ENCODE measurements around the gene PLEKHG5. TPM values are rescaled to one million over a fixed set of nuclear protein-coding genes. Genes with fewer than 3 reads are reported as not detected.
A peak's percentile ranks its signal among the peaks of the same experiment; 100 is the strongest.

The PLEKHG5 gene
- polyA plus RNA-seq, 3 donors: 0.03 TPM; not detected in 2

- Mint-ChIP-seq H3K27ac (no peak overlapping the region), H3K4me1 (peaks cover 4% of the 10 kb centered on the region), H3K36me3 (peaks cover 66 to 86% of the 10 kb centered on the region in 2 donors), H3K27me3 (ENCODE audit: low read depth in 3 of 3) (peaks cover 0 to 2% (median 0%) of the 10 kb centered on the region in 3 donors), H3K4me3 (no peak overlapping the region), H3K9me3 (no peaks in the 10 kb centered on the region)
- H2AFZ ChIP-seq (ENCODE audit: insufficient read depth, low read depth, low read length, poor library complexity, severe bottlenecking): no peak overlapping the region
- H3K27me3 ChIP-seq (ENCODE audit: control insufficient read depth in 2 of 2, insufficient read depth in 2 of 2, low read length in 2 of 2): no peaks in the 10 kb centered on the region
- H3K4me1 ChIP-seq (ENCODE audit: control insufficient read depth in 1 of 2, insufficient read depth in 2 of 2, low read length in 2 of 2): peaks cover 0 to 4% of the 10 kb centered on the region in 2 donors
- no peaks in the 10 kb centered on the region for H4K20me1 ChIP-seq (ENCODE audit: insufficient read depth, low read length)
- H3K9ac ChIP-seq (ENCODE audit: insufficient read depth, low read length, poor library complexity, severe bottlenecking): no peak overlapping the region
- intact Hi-C loops (cut with micrococcal nuclease): no loop called here
- no peaks in the 10 kb centered on the region for H3K9me3 ChIP-seq (replicated peaks in 1 of 2; ENCODE audit: control insufficient read depth in 1 of 2, insufficient read depth in 1 of 2, low read length in 2 of 2)
- TF ChIP-seq CTCF (IDR thresholded peaks at IDR 0.05): no peak
- H3K36me3 ChIP-seq (replicated peaks in 1 of 2; ENCODE audit: control insufficient read depth in 1 of 2, insufficient read depth in 2 of 2, low read length in 2 of 2): peaks cover 69 to 91% of the 10 kb centered on the region in 2 donors
- no peak for DNase-seq
- H3K4me2 ChIP-seq (replicated peaks; ENCODE audit: extremely low read depth, low read length, poor library complexity, severe bottlenecking): no peak overlapping the region
- H3K79me2 ChIP-seq (ENCODE audit: insufficient read depth, low read length): no peaks in the 10 kb centered on the region
- no peak overlapping the region for H3K27ac ChIP-seq (ENCODE audit: low read depth in 1 of 2, low read length in 2 of 2)
- H3K4me3 ChIP-seq (replicated peaks in 1 of 3; ENCODE audit: low read depth in 2 of 3, low read length in 3 of 3): no peak overlapping the region
- 100% methylated on average over 9 of the region's 13 CpGs for WGBS (ENCODE audit: insufficient coverage)
Measured at GRCh38 chr1:6530504-6531160, 39.2 kb upstream of the PLEKHG5 start.

- Histone ChIP-seq H3K4me1 (ENCODE audit: control insufficient read depth in 1 of 2, insufficient read depth in 2 of 2, low read length in 2 of 2) (no peaks in the 10 kb centered on the region), H3K79me2 (ENCODE audit: insufficient read depth, low read length) (no peaks in the 10 kb centered on the region), H2AFZ (ENCODE audit: insufficient read depth, low read depth, low read length, poor library complexity, severe bottlenecking) (no peak overlapping the region), H3K9ac (ENCODE audit: insufficient read depth, low read length, poor library complexity, severe bottlenecking) (no peak overlapping the region), H4K20me1 (ENCODE audit: insufficient read depth, low read length) (no peaks in the 10 kb centered on the region), H3K27ac (ENCODE audit: low read depth in 1 of 2, low read length in 2 of 2) (no peak overlapping the region), H3K4me2 (replicated peaks; ENCODE audit: extremely low read depth, low read length, poor library complexity, severe bottlenecking) (no peak overlapping the region), H3K4me3 (replicated peaks in 1 of 3; ENCODE audit: low read depth in 2 of 3, low read length in 3 of 3) (no peak overlapping the region), H3K9me3 (replicated peaks in 1 of 2; ENCODE audit: control insufficient read depth in 1 of 2, insufficient read depth in 1 of 2, low read length in 2 of 2) (no peaks in the 10 kb centered on the region), H3K36me3 (replicated peaks in 1 of 2; ENCODE audit: control insufficient read depth in 1 of 2, insufficient read depth in 2 of 2, low read length in 2 of 2) (peaks cover 74 to 88% of the 10 kb centered on the region in 2 donors), H3K27me3 (ENCODE audit: control insufficient read depth in 2 of 2, insufficient read depth in 2 of 2, low read length in 2 of 2) (no peaks in the 10 kb centered on the region)
- Mint-ChIP-seq H3K4me3 (no peak overlapping the region), H3K4me1 (no peaks in the 10 kb centered on the region), H3K27me3 (ENCODE audit: low read depth in 3 of 3) (no peaks in the 10 kb centered on the region), H3K9me3 (no peaks in the 10 kb centered on the region), H3K36me3 (peaks cover 72 to 85% of the 10 kb centered on the region in 2 donors), H3K27ac (peak overlapping the region in 2 of 7 donors; percentile 1 to 47)
- WGBS (ENCODE audit: insufficient coverage): 98% methylated on average over 5 of the region's 7 CpGs
- no peak for TF ChIP-seq CTCF (IDR thresholded peaks at IDR 0.05)
- intact Hi-C loops (cut with micrococcal nuclease): no loop called here
- DNase-seq: no peak
Measured at GRCh38 chr1:6528492-6528891, 37.0 kb upstream of the PLEKHG5 start.

Data from CD14-positive monocyte (primary cell).